Activated T-cell treated with anti-CD3 and anti-CD28 coated beads for 24 hours (primary cell): ENCODE data around the gene OGG1.

Experiments used
- DNase-seq: peaks from one replicate; pipeline ENCODE4 v3.0.0-alpha.2; 2020; ENCODE audit warnings: low read depth

The OGG1 gene

GRCh38 chr3:9727743-9728142 lies 22.0 kb upstream of the OGG1 start:
- no peak for DNase-seq

- no peak for DNase-seq
Observed at GRCh38 chr3:9729419-9729818, 20.3 kb upstream of the OGG1 start.

GRCh38 chr3:9730657-9731205 lies 19.0 kb upstream of the OGG1 start:
- no peak for DNase-seq

GRCh38 chr3:9731206-9732079 lies 18.3 kb upstream of the OGG1 start, which contains the start of gene BRPF1:
TSS of gene BRPF1 (plus strand) at chr3:9731735. CDS start at chr3:9734141, 2,406 bp downstream.
- peak; percentile 100 for DNase-seq

GRCh38 chr3:9732080-9732739 lies 17.5 kb upstream of the OGG1 start:
- peak; percentile 22 for DNase-seq

GRCh38 chr3:9732740-9733115 lies 17.0 kb upstream of the OGG1 start:
- DNase-seq = no peak

- no peak for DNase-seq
Observed at GRCh38 chr3:9736831-9737230, 12.9 kb upstream of the OGG1 start.

GRCh38 chr3:9739181-9739580 lies 10.6 kb upstream of the OGG1 start:
- no peak for DNase-seq

- no peak for DNase-seq
Observed at GRCh38 chr3:9742560-9742959, 7.2 kb upstream of the OGG1 start.

GRCh38 chr3:9743548-9743947 lies 6.2 kb upstream of the OGG1 start:
- DNase-seq = no peak

- no peak for DNase-seq
Observed at GRCh38 chr3:9744162-9744561, 5.6 kb upstream of the OGG1 start.

- DNase-seq = no peak
Observed at GRCh38 chr3:9745521-9745920, 4.2 kb upstream of the OGG1 start.

- DNase-seq = no peak
Observed at GRCh38 chr3:9746330-9746729, 3.4 kb upstream of the OGG1 start.

GRCh38 chr3:9747267-9747666 lies 2.5 kb upstream of the OGG1 start:
- DNase-seq = no peak

- DNase-seq = no peak
Observed at GRCh38 chr3:9748031-9748430, 1.7 kb upstream of the OGG1 start.

GRCh38 chr3:9749296-9749644 lies 482 bp upstream of the OGG1 start:
- no peak for DNase-seq

GRCh38 chr3:9750556-9751411 lies 1.0 kb downstream of the OGG1 start:
- DNase-seq = no peak

- no peak for DNase-seq
Observed at GRCh38 chr3:9754678-9755077, 4.9 kb downstream of the OGG1 start.

- no peak for DNase-seq
Observed at GRCh38 chr3:9757427-9757826, 7.7 kb downstream of the OGG1 start.

GRCh38 chr3:9760779-9761505 lies 11.2 kb downstream of the OGG1 start:
- DNase-seq = no peak

GRCh38 chr3:9761919-9762318 lies 12.2 kb downstream of the OGG1 start:
- DNase-seq = no peak

GRCh38 chr3:9762871-9763270 lies 13.1 kb downstream of the OGG1 start:
- no peak for DNase-seq
